Endothelial cell of umbilical vein (primary cell): ENCODE results near the gene PDGFA. TPM values are rescaled to one million over a fixed set of nuclear protein-coding genes. Genes with fewer than 3 reads are reported as not detected.

Source experiments
- BruUV-seq: library from RNA; stranded (reverse); fragments of 400-500 nt; replicated peaks from 2 replicates; lab custom pipeline; 2021; lab: Mats Ljungman, UMichigan
- CTCF ChIA-PET: fragments of 300-600, 350-600 bp; sonication (Branson Sonifier 250); formaldehyde crosslinking; loops from one replicate; lab custom pipeline; 2021; ENCODE audit warnings: antibody characterized with exemption, inconsistent platforms; lab: Charles Lee
- POLR2A ChIA-PET: fragments of 300-600, 350-600 bp; sonication (Branson Sonifier 250); formaldehyde crosslinking; loops from one replicate; lab custom pipeline; 2021; ENCODE audit warnings: antibody characterized with exemption, inconsistent platforms; lab: Charles Lee
- DNase-seq: peaks from one replicate; pipeline ENCODE4 v3.0.0-alpha.2; 2011; ENCODE audit warnings: low read depth, low spot score
- FAIRE-seq: peaks from 2 replicates; lab custom pipeline; 2011; peaks lifted over from hg19 to GRCh38; lab: Jason Lieb, UNC
- H2AFZ ChIP-seq: 2 replicates; pipeline ENCODE4 v1.6.0; 2012; ENCODE audit warnings: low read depth, low read length, control low read depth, inconsistent platforms
- H3K27ac ChIP-seq: 2 replicates; pipeline ENCODE4 v1.5.1; 2011; ENCODE audit warnings: low read depth, mild to moderate bottlenecking, control low read depth, low read length, moderate library complexity; ENCODE audit not compliant: insufficient read depth
- H3K27me3 ChIP-seq, 2 experiments: 2 replicates each; pipeline versions ENCODE4 v1.6.0 to v1.6.1; 2011; ENCODE audit warnings: low read length in 2 of 2, mixed read lengths in 1 of 2; ENCODE audit not compliant: control insufficient read depth in 2 of 2, insufficient read depth in 2 of 2
- H3K36me3 ChIP-seq, 2 experiments: 2 replicates in 1 of 2; 3 replicates in 1 of 2; pipeline ENCODE4 v1.5.1; 2011; ENCODE audit warnings: low read length in 2 of 2, mild to moderate bottlenecking in 1 of 2, moderate library complexity in 1 of 2; ENCODE audit not compliant: control insufficient read depth in 2 of 2, insufficient read depth in 2 of 2; ENCODE audit errors: extremely low read depth in 1 of 2
- H3K4me1 ChIP-seq: 3 replicates; pipeline ENCODE4 v1.5.1; 2011; ENCODE audit warnings: mild to moderate bottlenecking, low read length; ENCODE audit not compliant: control insufficient read depth, insufficient read depth; ENCODE audit errors: extremely low read depth
- H3K4me2 ChIP-seq: 2 replicates; pipeline ENCODE4 v1.6.1; 2011; ENCODE audit warnings: low read length, control low read depth, mixed read lengths; ENCODE audit not compliant: insufficient read depth
- H3K4me3 ChIP-seq, 3 experiments: fragments of 200-600 bp in 1 of 3; sonication (generic), shearing (Covaris generic) in 1 of 3; replicated peaks in 1 of 3; 2 replicates each; pipeline ENCODE4 v1.5.1; 2011 to 2016; ENCODE audit warnings: control low read depth in 3 of 3, low read length in 3 of 3, mild to moderate bottlenecking in 2 of 3, inconsistent platforms in 1 of 3, low read depth in 1 of 3, moderate library complexity in 1 of 3; ENCODE audit not compliant: insufficient read depth in 1 of 3
- H3K79me2 ChIP-seq: 2 replicates; pipeline ENCODE4 v1.6.0; 2012; ENCODE audit warnings: low read length, inconsistent platforms; ENCODE audit not compliant: control insufficient read depth, insufficient read depth
- H3K9ac ChIP-seq: replicated peaks from 2 replicates; pipeline ENCODE3; 2011; ENCODE audit warnings: low read length, control low read depth; ENCODE audit not compliant: insufficient read depth; ENCODE audit errors: extremely low read depth
- H3K9me1 ChIP-seq: replicated peaks from 3 replicates; pipeline ENCODE4 v1.6.0; 2011; ENCODE audit warnings: mild to moderate bottlenecking, low read length; ENCODE audit not compliant: control insufficient read depth, insufficient read depth; ENCODE audit errors: extremely low read depth
- H3K9me3 ChIP-seq: replicated peaks from 2 replicates; pipeline ENCODE4 v1.5.1; 2012; ENCODE audit warnings: low read length, inconsistent platforms; ENCODE audit not compliant: control insufficient read depth, insufficient read depth
- H4K20me1 ChIP-seq: replicated peaks from 2 replicates; pipeline ENCODE3; 2011; ENCODE audit warnings: mild to moderate bottlenecking, low read length; ENCODE audit not compliant: control insufficient read depth, insufficient read depth; ENCODE audit errors: extremely low read depth
- EZH2 ChIP-seq: IDR thresholded peaks from 2 replicates; pipeline ENCODE4 v1.6.1; 2012; ENCODE audit warnings: borderline replicate concordance, low read depth, mild to moderate bottlenecking, moderate library complexity, low read length, inconsistent platforms; ENCODE audit not compliant: severe bottlenecking
- FOS ChIP-seq: IDR thresholded peaks from 2 replicates; pipeline ENCODE4 v1.6.1; 2011; ENCODE audit warnings: mild to moderate bottlenecking, low read length, moderate library complexity, borderline replicate concordance; ENCODE audit not compliant: insufficient read depth
- GATA2 ChIP-seq: IDR thresholded peaks from 2 replicates; pipeline ENCODE4 v1.7.0; 2011; ENCODE audit warnings: low read depth, mild to moderate bottlenecking, moderate library complexity, mixed read lengths, low read length; ENCODE audit not compliant: insufficient read length, insufficient read depth
- JUN ChIP-seq: IDR thresholded peaks from 2 replicates; pipeline ENCODE4 v1.6.1; 2011; ENCODE audit warnings: borderline replicate concordance, low read depth; ENCODE audit not compliant: insufficient read length, insufficient read depth
- MAX ChIP-seq: IDR thresholded peaks from 2 replicates; pipeline ENCODE4 v1.6.1; 2011; ENCODE audit not compliant: insufficient read depth, insufficient read length
- MYC ChIP-seq: IDR thresholded peaks from one replicate; pipeline ENCODE4 v1.6.1; 2011; ENCODE audit warnings: mild to moderate bottlenecking, low read depth, low read length
- POLR2A ChIP-seq: IDR thresholded peaks from 2 replicates; pipeline ENCODE4 v1.6.1; 2012; ENCODE audit warnings: low read depth, mild to moderate bottlenecking, control low read depth, low read length
- POLR2AphosphoS5 ChIP-seq: IDR thresholded peaks from 2 replicates; pipeline ENCODE4 v1.6.1; 2012; ENCODE audit warnings: low read depth, mild to moderate bottlenecking, control low read depth, low read length, moderate library complexity; ENCODE audit not compliant: insufficient read depth
- dilution Hi-C: fragments of 300-500 bp; cut with MboI; formaldehyde crosslinking; loops from one replicate; pipeline ENCODE4 v1.15.0; 2019; ENCODE audit warnings: low sequenced_read_pairs; ENCODE audit not compliant: extremely low pct_ligation_motif_present
- intact Hi-C: fragments of 100-400 bp; cut with micrococcal nuclease; formaldehyde crosslinking; loops from one replicate; pipeline ENCODE4 v1.10.0; 2022
- polyA plus RNA-seq, 4 experiments: library from polyadenylated mRNA; depleted of rRNA in 3 of 4; stranded (reverse) in 3 of 4; unstranded in 1 of 4; fragments of >200 nt; gene quantifications; 2 replicates each; pipeline versions ENCODE4 v1.2.1 to v1.2.3, GENCODE V29; 2011 to 2012; ENCODE audit warnings: missing spikeins in 1 of 4
- total RNA-seq: library from RNA; stranded (reverse); gene quantifications from 2 replicates; pipeline ENCODE4 v1.2.3, GENCODE V29; 2021
- TF ChIP-seq, protein P1 (sequence below), 2 donors: IDR thresholded peaks; 1 replicate in 1 of 2; 2 replicates in 1 of 2; pipeline ENCODE4 v1.5.1; 2011; ENCODE audit warnings: low read length in 2 of 2, mild to moderate bottlenecking in 2 of 2, moderate library complexity in 2 of 2, control low read depth in 1 of 2, inconsistent platforms in 1 of 2, low read depth in 1 of 2; ENCODE audit not compliant: insufficient read depth in 1 of 2; ENCODE audit errors: extremely low read depth in 1 of 2

PDGFA gene
- total and polyA plus RNA-seq, 2 donors (not counting 3 experiments of a cell fraction or from before 2014, with no cell fraction given), result 17.4 to 62.4 TPM

- intact Hi-C loops, result no loop called here
- H3K9me3 ChIP-seq, result no peaks in the 10 kb centered on the region
- H4K20me1 ChIP-seq, result no peaks in the 10 kb centered on the region
- dilution Hi-C loops, result no loop called here
- no peak overlapping the region for H3K4me2 ChIP-seq
- no peaks in the 10 kb centered on the region for H3K9me1 ChIP-seq
- H3K9ac ChIP-seq, result no peak overlapping the region
- H3K4me1 ChIP-seq, result no peaks in the 10 kb centered on the region
- H2AFZ ChIP-seq, result no peak overlapping the region
- TF ChIP-seq MAX (no peak), MYC (no peak)
- no peak overlapping the region for H3K27ac ChIP-seq
- DNase-seq, result no peak
- CTCF ChIA-PET, result interaction anchor here (1.2 kb wide), 1 partner anchor 21 kb away, joined by 3 read pairs; no protein-coding TSS in a partner anchor
- POLR2A ChIA-PET, result no interaction called here
- H3K79me2 ChIP-seq, result no peaks in the 10 kb centered on the region
- H3K36me3 ChIP-seq, result no peaks in the 10 kb centered on the region
- no TSS peak for BruUV-seq
- no peak for FAIRE-seq
- no peaks in the 10 kb centered on the region for H3K27me3 ChIP-seq
- no peak overlapping the region for H3K4me3 ChIP-seq
Observed at GRCh38 chr7:564176-564865, 44.7 kb upstream of the PDGFA start.

DNA sequence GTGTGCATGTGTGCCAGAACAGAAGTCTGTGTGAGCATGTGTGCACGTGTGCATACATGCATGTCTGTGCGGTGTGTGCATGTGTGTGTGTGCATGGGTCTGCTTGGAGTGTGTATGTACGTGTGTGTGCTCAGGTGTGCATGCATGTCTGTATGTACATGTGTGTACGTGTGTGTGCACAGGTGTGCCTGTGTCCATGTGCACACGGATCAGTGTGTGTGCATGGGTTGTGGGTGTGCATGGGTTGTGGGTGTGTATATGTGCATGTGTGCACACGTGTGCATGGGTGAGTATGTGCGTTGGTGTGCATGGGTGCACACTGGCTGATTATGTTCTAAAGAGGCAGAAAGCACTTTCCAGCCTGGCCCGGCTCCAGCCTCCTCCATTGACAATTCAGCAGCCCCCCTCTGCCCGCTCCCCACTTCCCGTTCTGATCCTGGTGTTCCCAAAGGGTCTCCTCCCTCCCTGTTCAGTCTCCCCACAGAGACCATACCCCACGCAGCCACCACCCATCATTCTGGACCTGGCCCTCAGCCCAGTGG, 44.1 kb upstream of the PDGFA start:
- H3K27me3 ChIP-seq, result no peaks in the 10 kb centered on the region
- POLR2A ChIA-PET, result no interaction called here
- H3K27ac ChIP-seq, result no peak overlapping the region
- no peak overlapping the region for H2AFZ ChIP-seq
- FAIRE-seq (no peak), DNase-seq (no peak)
- dilution Hi-C loops (no loop called here), intact Hi-C loops (no loop called here)
- H3K9me1 ChIP-seq, result no peaks in the 10 kb centered on the region
- TF ChIP-seq EZH2 (no peak), JUN (no peak), MAX (no peak), POLR2AphosphoS5 (no peak), FOS (no peak), MYC (no peak), GATA2 (no peak), POLR2A (no peak)
- TF ChIP-seq, protein P1, sequence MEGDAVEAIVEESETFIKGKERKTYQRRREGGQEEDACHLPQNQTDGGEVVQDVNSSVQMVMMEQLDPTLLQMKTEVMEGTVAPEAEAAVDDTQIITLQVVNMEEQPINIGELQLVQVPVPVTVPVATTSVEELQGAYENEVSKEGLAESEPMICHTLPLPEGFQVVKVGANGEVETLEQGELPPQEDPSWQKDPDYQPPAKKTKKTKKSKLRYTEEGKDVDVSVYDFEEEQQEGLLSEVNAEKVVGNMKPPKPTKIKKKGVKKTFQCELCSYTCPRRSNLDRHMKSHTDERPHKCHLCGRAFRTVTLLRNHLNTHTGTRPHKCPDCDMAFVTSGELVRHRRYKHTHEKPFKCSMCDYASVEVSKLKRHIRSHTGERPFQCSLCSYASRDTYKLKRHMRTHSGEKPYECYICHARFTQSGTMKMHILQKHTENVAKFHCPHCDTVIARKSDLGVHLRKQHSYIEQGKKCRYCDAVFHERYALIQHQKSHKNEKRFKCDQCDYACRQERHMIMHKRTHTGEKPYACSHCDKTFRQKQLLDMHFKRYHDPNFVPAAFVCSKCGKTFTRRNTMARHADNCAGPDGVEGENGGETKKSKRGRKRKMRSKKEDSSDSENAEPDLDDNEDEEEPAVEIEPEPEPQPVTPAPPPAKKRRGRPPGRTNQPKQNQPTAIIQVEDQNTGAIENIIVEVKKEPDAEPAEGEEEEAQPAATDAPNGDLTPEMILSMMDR (IDR thresholded peaks at IDR 0.05; ENCODE audit: extremely low read depth in 1 of 2, insufficient read depth in 1 of 2, low read depth in 1 of 2, low read length in 2 of 2), result no peak
- H3K9me3 ChIP-seq, result no peaks in the 10 kb centered on the region
- H3K36me3 ChIP-seq, result no peaks in the 10 kb centered on the region
- H3K4me3 ChIP-seq, result no peak overlapping the region
- no peak overlapping the region for H3K4me2 ChIP-seq
- no peak overlapping the region for H3K9ac ChIP-seq
- no TSS peak for BruUV-seq
- no peaks in the 10 kb centered on the region for H3K79me2 ChIP-seq
- CTCF ChIA-PET, result no interaction called here
- no peaks in the 10 kb centered on the region for H3K4me1 ChIP-seq
- no peaks in the 10 kb centered on the region for H4K20me1 ChIP-seq
